HUES64 (cell line): ENCODE measurements around the gene SLC6A5.

Experiments used
- H3K27ac ChIP-seq: 2 replicates; pipeline ENCODE4 v1.7.0; 2013; ENCODE audit warnings: low read depth, low read length, inconsistent platforms
- H3K27me3 ChIP-seq: 2 replicates; pipeline ENCODE4 v1.6.1; 2013; ENCODE audit warnings: mild to moderate bottlenecking, low read length; ENCODE audit not compliant: insufficient read depth
- H3K36me3 ChIP-seq: 2 replicates; pipeline ENCODE4 v1.6.1; 2013; ENCODE audit warnings: mild to moderate bottlenecking, low read length; ENCODE audit not compliant: insufficient read depth
- H3K4me1 ChIP-seq: 2 replicates; pipeline ENCODE4 v1.6.1; 2013; ENCODE audit warnings: mild to moderate bottlenecking, low read length, moderate library complexity; ENCODE audit not compliant: insufficient read depth
- H3K4me3 ChIP-seq: 2 replicates; pipeline ENCODE4 v1.5.1; 2013; ENCODE audit warnings: mild to moderate bottlenecking, low read length, moderate library complexity
- H3K9ac ChIP-seq: 2 replicates; pipeline ENCODE4 v1.6.1; 2013; ENCODE audit warnings: mild to moderate bottlenecking, low read depth, low read length
- H3K9me3 ChIP-seq: 2 replicates; pipeline ENCODE4 v1.6.1; 2013; ENCODE audit warnings: low read depth, low read length; ENCODE audit not compliant: insufficient read depth
- WGBS: fragments of 150-250, 120-280 bp; methylation state at CpG from one replicate; pipeline ENCODE4 v1.1.7; 2013; ENCODE audit warnings: missing lambda C conversion rate; 5-methylcytosine and 5-hydroxymethylcytosine counted together

Gene SLC6A5

GRCh38 chr11:20609727-20610707, 10.6 kb downstream of the SLC6A5 start:
- H3K27ac ChIP-seq: no peak overlapping the region

GRCh38 chr11:20610825-20611224, 11.4 kb downstream of the SLC6A5 start:
- H3K27me3 ChIP-seq: peaks cover 59% of the 10 kb centered on the region
- no peak overlapping the region for H3K27ac ChIP-seq
- no peaks in the 10 kb centered on the region for H3K36me3 ChIP-seq
- H3K9ac ChIP-seq: no peak overlapping the region
- no peaks in the 10 kb centered on the region for H3K4me1 ChIP-seq
- H3K4me3 ChIP-seq: no peak overlapping the region
- H3K9me3 ChIP-seq: no peaks in the 10 kb centered on the region
- WGBS: 74% methylated on average over 3 of the region's 3 CpGs

More at GRCh38 chr11:20609727-20610707, 10.6 kb downstream of the SLC6A5 start:
- WGBS: 20% methylated on average over 30 of the region's 30 CpGs
- 0 out of 2 replicates have a peak overlapping the region, but pooled peaks have one; percentile 5 for H3K4me3 ChIP-seq
- H3K9ac ChIP-seq: no peak overlapping the region
- H3K27me3 ChIP-seq: peaks cover 64% of the 10 kb centered on the region
- no peaks in the 10 kb centered on the region for H3K36me3 ChIP-seq
- no peaks in the 10 kb centered on the region for H3K9me3 ChIP-seq
- no peaks in the 10 kb centered on the region for H3K4me1 ChIP-seq

GRCh38 chr11:20611445-20611844, 12.0 kb downstream of the SLC6A5 start:
- no peak overlapping the region for H3K27ac ChIP-seq
- no peak overlapping the region for H3K9ac ChIP-seq
- H3K9me3 ChIP-seq: no peaks in the 10 kb centered on the region
- H3K4me3 ChIP-seq: no peak overlapping the region
- H3K27me3 ChIP-seq: peaks cover 52% of the 10 kb centered on the region
- no peaks in the 10 kb centered on the region for H3K4me1 ChIP-seq
- WGBS: 88% methylated on average over 2 of the region's 2 CpGs
- no peaks in the 10 kb centered on the region for H3K36me3 ChIP-seq

GRCh38 chr11:20611892-20612291, 12.5 kb downstream of the SLC6A5 start:
- whole genome bisulfite sequencing: 94% methylated on average over 4 of the region's 4 CpGs

GRCh38 chr11:20612416-20612815, 13.0 kb downstream of the SLC6A5 start:
- Histone ChIP-seq H3K36me3 (no peaks in the 10 kb centered on the region), H3K27ac (no peak overlapping the region), H3K9me3 (no peaks in the 10 kb centered on the region), H3K9ac (no peak overlapping the region), H3K4me1 (no peaks in the 10 kb centered on the region), H3K27me3 (peaks cover 43% of the 10 kb centered on the region), H3K4me3 (no peak overlapping the region)
- WGBS: 65% methylated on average over 3 of the region's 3 CpGs

More at GRCh38 chr11:20611892-20612291, 12.5 kb downstream of the SLC6A5 start:
- Histone ChIP-seq H3K9me3 (no peaks in the 10 kb centered on the region), H3K27me3 (peaks cover 48% of the 10 kb centered on the region), H3K36me3 (no peaks in the 10 kb centered on the region), H3K9ac (no peak overlapping the region), H3K4me1 (no peaks in the 10 kb centered on the region), H3K4me3 (no peak overlapping the region), H3K27ac (no peak overlapping the region)

- no peak overlapping the region for H3K4me3 ChIP-seq
- no peak overlapping the region for H3K27ac ChIP-seq
- 0 out of 2 replicates have a peak, but pooled peaks cover 2% of the 10 kb centered on the region for H3K27me3 ChIP-seq
- H3K9me3 ChIP-seq: no peaks in the 10 kb centered on the region
- no peak overlapping the region for H3K9ac ChIP-seq
- H3K36me3 ChIP-seq: no peaks in the 10 kb centered on the region
- 80% methylated on average over 4 of the region's 5 CpGs for WGBS
- H3K4me1 ChIP-seq: peaks cover 11% of the 10 kb centered on the region
These were observed 17.5 kb downstream of the SLC6A5 start for GRCh38 chr11:20616920-20617319.

- Histone ChIP-seq H3K27ac (no peak overlapping the region), H3K9ac (no peak overlapping the region), H3K27me3 (no peaks in the 10 kb centered on the region), H3K36me3 (no peaks in the 10 kb centered on the region), H3K9me3 (no peaks in the 10 kb centered on the region), H3K4me3 (no peak overlapping the region), H3K4me1 (peaks cover 16% of the 10 kb centered on the region)
- WGBS: 67% methylated on average over 4 of the region's 4 CpGs
These were observed 18.1 kb downstream of the SLC6A5 start for GRCh38 chr11:20617346-20618005.

GRCh38 chr11:20618083-20618482, 18.7 kb downstream of the SLC6A5 start:
- Histone ChIP-seq H3K36me3 (no peaks in the 10 kb centered on the region), H3K9ac (no peak overlapping the region), H3K27ac (no peak overlapping the region), H3K4me1 (peaks cover 16% of the 10 kb centered on the region), H3K27me3 (no peaks in the 10 kb centered on the region), H3K9me3 (no peaks in the 10 kb centered on the region), H3K4me3 (no peak overlapping the region)
- WGBS: 93% methylated on average over 1 of the region's 1 CpG

GRCh38 chr11:20620988-20621387, 21.6 kb downstream of the SLC6A5 start:
- WGBS: 86% methylated on average over 1 of the region's 2 CpGs
- Histone ChIP-seq H3K27ac (no peak overlapping the region), H3K9ac (no peak overlapping the region), H3K36me3 (no peaks in the 10 kb centered on the region), H3K4me1 (peaks cover 16% of the 10 kb centered on the region), H3K27me3 (no peaks in the 10 kb centered on the region), H3K9me3 (no peaks in the 10 kb centered on the region), H3K4me3 (no peak overlapping the region)

GRCh38 chr11:20621679-20622078, 22.3 kb downstream of the SLC6A5 start:
- Histone ChIP-seq H3K4me1 (peaks cover 16% of the 10 kb centered on the region), H3K9ac (no peak overlapping the region), H3K4me3 (no peak overlapping the region), H3K27me3 (no peaks in the 10 kb centered on the region), H3K9me3 (no peaks in the 10 kb centered on the region), H3K27ac (no peak overlapping the region; the same call in 1 of the 2 replicates), H3K36me3 (no peaks in the 10 kb centered on the region)
- 27% methylated on average over 6 of the region's 6 CpGs for WGBS

- H3K27me3 ChIP-seq: no peaks in the 10 kb centered on the region
- peaks cover 16% of the 10 kb centered on the region for H3K4me1 ChIP-seq
- 78% methylated on average over 4 of the region's 4 CpGs for WGBS
- no peaks in the 10 kb centered on the region for H3K36me3 ChIP-seq
- no peaks in the 10 kb centered on the region for H3K9me3 ChIP-seq
- no peak overlapping the region for H3K4me3 ChIP-seq
- no peak overlapping the region for H3K9ac ChIP-seq
- no peak overlapping the region for H3K27ac ChIP-seq
These were observed 23.8 kb downstream of the SLC6A5 start for GRCh38 chr11:20623252-20623651.
